Naive B cell (primary cell): Measurements from ENCODE around the gene SMIM36. TPM values are rescaled to one million over a fixed set of nuclear protein-coding genes. Genes with fewer than 3 reads are reported as not detected.
"Not testable (repeated sequence)": the region's sequence is repeated elsewhere in the genome, so short reads cannot be mapped to it uniquely, and the experiment has no call there.

ENCODE experiments used
- ATAC-seq, 2 donors: fragments of 150-1000 bp; cut with Tn5 transposase; 2 replicates each; pipeline ENCODE4 v1.10.0; 2021; ENCODE audit warnings: low read depth in 2 of 2, mild to moderate bottlenecking in 2 of 2, moderate library complexity in 2 of 2
- DNase-seq: peaks from one replicate; pipeline ENCODE4 v3.0.0; 2022
- H3K27ac Mint-ChIP-seq, 6 donors: one replicate each; pipeline ENCODE4 v1.8.0; 2020 to 2022; ENCODE audit warnings: mild to moderate bottlenecking in 6 of 6, mixed read lengths in 6 of 6, moderate library complexity in 5 of 6, inconsistent platforms in 2 of 6
- H3K27me3 Mint-ChIP-seq, 3 donors: one replicate each; pipeline ENCODE4 v1.8.0; 2021 to 2022; ENCODE audit warnings: mixed read lengths in 3 of 3, mild to moderate bottlenecking in 1 of 3
- H3K36me3 Mint-ChIP-seq, 2 donors: one replicate each; pipeline ENCODE4 v1.8.0; 2020 to 2022; ENCODE audit warnings: mixed read lengths in 2 of 2, inconsistent platforms in 1 of 2, mild to moderate bottlenecking in 1 of 2
- H3K4me1 Mint-ChIP-seq, 3 donors: one replicate each; pipeline ENCODE4 v1.8.0; 2020 to 2022; ENCODE audit warnings: mixed read lengths in 3 of 3, inconsistent platforms in 1 of 3, mild to moderate bottlenecking in 1 of 3, moderate library complexity in 1 of 3
- H3K4me3 Mint-ChIP-seq, 8 donors: one replicate each; pipeline ENCODE4 v1.8.0; 2020 to 2022; ENCODE audit warnings: mild to moderate bottlenecking in 8 of 8, mixed read lengths in 8 of 8, moderate library complexity in 8 of 8, inconsistent platforms in 2 of 8
- H3K9me3 Mint-ChIP-seq, 7 donors: one replicate each; pipeline ENCODE4 v1.8.0; 2020 to 2022; ENCODE audit warnings: mixed read lengths in 7 of 7, mild to moderate bottlenecking in 5 of 7, inconsistent platforms in 2 of 7, moderate library complexity in 1 of 7
- polyA plus RNA-seq, 6 donors: library from polyadenylated mRNA; unstranded; fragments of 300-500 nt; fragmentation: Illumina TruSeq; gene quantifications; one replicate each; pipeline ENCODE4 v1.2.3, GENCODE V29; 2021; ENCODE audit warnings: low read depth in 6 of 6

SMIM36 gene
- polyA plus RNA-seq, 6 donors from 2014 or later = not detected

GRCh38 chr17:55433029-55433628 lies 78.1 kb downstream of the SMIM36 start:
- Mint-ChIP-seq H3K27ac (peak overlapping the region in 2 of 6 donors; percentile 24 to 66), H3K9me3 (peaks cover 0 to 2% (median 0%) of the 10 kb centered on the region in 7 donors), H3K27me3 (peaks cover 0 to 20% (median 7%) of the 10 kb centered on the region in 3 donors), H3K36me3 (no peaks in the 10 kb centered on the region), H3K4me1 (peaks cover 26 to 40% (median 28%) of the 10 kb centered on the region in 3 donors), H3K4me3 (peak overlapping the region in 1 of 8 donors; percentile 6)
- DNase-seq (no peak), ATAC-seq (no peak)

GRCh38 chr17:55432358-55433028 lies 78.8 kb downstream of the SMIM36 start:
- no peak overlapping the region for H3K4me3 Mint-ChIP-seq
- H3K36me3 Mint-ChIP-seq = no peaks in the 10 kb centered on the region
- DNase-seq (no peak), ATAC-seq (no peak)
- H3K4me1 Mint-ChIP-seq = peaks cover 20 to 34% (median 23%) of the 10 kb centered on the region in 3 donors
- H3K9me3 Mint-ChIP-seq = peaks cover 0 to 2% (median 0%) of the 10 kb centered on the region in 7 donors
- H3K27me3 Mint-ChIP-seq = peaks cover 0 to 23% (median 11%) of the 10 kb centered on the region in 3 donors
- H3K27ac Mint-ChIP-seq = peak overlapping the region in 1 of 6 donors; percentile 66

GRCh38 chr17:55431914-55432313 lies 79.3 kb downstream of the SMIM36 start:
- H3K9me3 Mint-ChIP-seq, ATAC-seq, H3K36me3 Mint-ChIP-seq, DNase-seq, H3K4me3 Mint-ChIP-seq, H3K27ac Mint-ChIP-seq: not testable (repeated sequence)
- Mint-ChIP-seq H3K4me1 (peaks cover 14 to 28% (median 18%) of the 10 kb centered on the region in 3 donors), H3K27me3 (peaks cover 0 to 23% (median 16%) of the 10 kb centered on the region in 3 donors)

GRCh38 chr17:55430541-55431288 lies 80.5 kb downstream of the SMIM36 start:
- Mint-ChIP-seq H3K27me3 (peaks cover 0 to 25% (median 19%) of the 10 kb centered on the region in 3 donors), H3K27ac (peak overlapping the region in 2 of 6 donors; percentile 26 to 76), H3K9me3 (peaks cover 0 to 2% (median 0%) of the 10 kb centered on the region in 7 donors), H3K4me1 (peaks cover 4 to 24% (median 13%) of the 10 kb centered on the region in 3 donors), H3K36me3 (no peaks in the 10 kb centered on the region), H3K4me3 (no peak overlapping the region)
- ATAC-seq = no peak
- no peak for DNase-seq

GRCh38 chr17:55427587-55427882 lies 83.7 kb downstream of the SMIM36 start:
- H3K27ac Mint-ChIP-seq = no peak overlapping the region
- H3K4me1 Mint-ChIP-seq = peaks cover 9 to 31% (median 16%) of the 10 kb centered on the region in 3 donors
- no peak for ATAC-seq
- peaks cover 0 to 23% (median 21%) of the 10 kb centered on the region in 3 donors for H3K27me3 Mint-ChIP-seq
- H3K4me3 Mint-ChIP-seq = no peak overlapping the region
- no peaks in the 10 kb centered on the region for H3K36me3 Mint-ChIP-seq
- DNase-seq = no peak
- peaks cover 0 to 2% (median 0%) of the 10 kb centered on the region in 7 donors for H3K9me3 Mint-ChIP-seq

- no peak for DNase-seq
- H3K27me3 Mint-ChIP-seq = peaks cover 0 to 23% (median 20%) of the 10 kb centered on the region in 3 donors
- H3K9me3 Mint-ChIP-seq = peaks cover 0 to 2% (median 0%) of the 10 kb centered on the region in 7 donors
- H3K27ac Mint-ChIP-seq = no peak overlapping the region
- no peak for ATAC-seq
- H3K4me3 Mint-ChIP-seq = no peak overlapping the region
- no peaks in the 10 kb centered on the region for H3K36me3 Mint-ChIP-seq
- H3K4me1 Mint-ChIP-seq = peaks cover 12 to 33% (median 20%) of the 10 kb centered on the region in 3 donors
Observed at GRCh38 chr17:55426851-55427586, 84.2 kb downstream of the SMIM36 start.

GRCh38 chr17:55424893-55425540 lies 86.2 kb downstream of the SMIM36 start:
- Mint-ChIP-seq H3K4me1 (peaks cover 17 to 37% (median 29%) of the 10 kb centered on the region in 3 donors), H3K4me3 (peak overlapping the region in 1 of 8 donors; percentile 73), H3K27ac (peak overlapping the region in 1 of 6 donors; percentile 2), H3K27me3 (peaks cover 0 to 19% (median 11%) of the 10 kb centered on the region in 3 donors), H3K9me3 (no peaks in the 10 kb centered on the region), H3K36me3 (no peaks in the 10 kb centered on the region)
- no peak for DNase-seq
- ATAC-seq = no peak

- Mint-ChIP-seq H3K9me3 (no peaks in the 10 kb centered on the region), H3K4me3 (peak overlapping the region in 3 of 8 donors; percentile 37 to 85 (median 85)), H3K36me3 (no peaks in the 10 kb centered on the region), H3K4me1 (peaks cover 32 to 51% (median 44%) of the 10 kb centered on the region in 3 donors), H3K27ac (peak overlapping the region in 2 of 6 donors; percentile 44 to 70), H3K27me3 (peaks cover 0 to 19% (median 11%) of the 10 kb centered on the region in 3 donors)
- DNase-seq (no peak), ATAC-seq (no peak)
Observed at GRCh38 chr17:55423535-55423934, 87.7 kb downstream of the SMIM36 start.

- H3K36me3 Mint-ChIP-seq, H3K9me3 Mint-ChIP-seq, DNase-seq, ATAC-seq: not testable (repeated sequence)
- Mint-ChIP-seq H3K27me3 (peaks cover 0 to 14% (median 4%) of the 10 kb centered on the region in 3 donors), H3K4me1 (peaks cover 38 to 59% (median 51%) of the 10 kb centered on the region in 3 donors), H3K4me3 (peak overlapping the region; percentile 37 to 91 (median 85)), H3K27ac (peak overlapping the region in 2 of 6 donors; percentile 87 to 88)
Observed at GRCh38 chr17:55422828-55423164, 88.5 kb downstream of the SMIM36 start.

GRCh38 chr17:55421179-55421934 lies 89.9 kb downstream of the SMIM36 start, which contains the start of gene MMD:
Gene MMD, minus strand, starts transcription at chr17:55421835. Its CDS starts 140 bp downstream, at chr17:55421695.
- Mint-ChIP-seq H3K27ac (peak within 1 kb of the TSS; percentile 95 to 100 (median 99)), H3K36me3 (no peaks in the 10 kb centered on the region), H3K27me3 (peaks cover 0 to 4% (median 4%) of the 10 kb centered on the region in 3 donors), H3K4me1 (peaks cover 50 to 73% (median 65%) of the 10 kb centered on the region in 3 donors), H3K4me3 (peak within 1 kb of the TSS; percentile 89 to 97 (median 95)), H3K9me3 (peaks cover 0 to 4% (median 0%) of the 10 kb centered on the region in 7 donors)
- DNase-seq = no peak
- no peak for ATAC-seq

- peaks cover 0 to 4% (median 3%) of the 10 kb centered on the region in 3 donors for H3K27me3 Mint-ChIP-seq
- peaks cover 51 to 73% (median 67%) of the 10 kb centered on the region in 3 donors for H3K4me1 Mint-ChIP-seq
- H3K4me3 Mint-ChIP-seq = peak overlapping the region; percentile 89 to 97 (median 95)
- H3K27ac Mint-ChIP-seq = peak overlapping the region; percentile 95 to 100 (median 99)
- no peaks in the 10 kb centered on the region for H3K36me3 Mint-ChIP-seq
- peaks cover 0 to 4% (median 0%) of the 10 kb centered on the region in 7 donors for H3K9me3 Mint-ChIP-seq
- peak; percentile 58 for DNase-seq
- ATAC-seq = peak; percentile 9 to 25
Observed at GRCh38 chr17:55420776-55421178, 90.5 kb downstream of the SMIM36 start.
